ENCODE data around the gene MMP15. TPM values are rescaled to one million over a fixed set of nuclear protein-coding genes. Genes with fewer than 3 reads are reported as not detected.

The MMP15 gene
- total RNA-seq, 1 donor from 2014 or later: 23.2 TPM

DNA sequence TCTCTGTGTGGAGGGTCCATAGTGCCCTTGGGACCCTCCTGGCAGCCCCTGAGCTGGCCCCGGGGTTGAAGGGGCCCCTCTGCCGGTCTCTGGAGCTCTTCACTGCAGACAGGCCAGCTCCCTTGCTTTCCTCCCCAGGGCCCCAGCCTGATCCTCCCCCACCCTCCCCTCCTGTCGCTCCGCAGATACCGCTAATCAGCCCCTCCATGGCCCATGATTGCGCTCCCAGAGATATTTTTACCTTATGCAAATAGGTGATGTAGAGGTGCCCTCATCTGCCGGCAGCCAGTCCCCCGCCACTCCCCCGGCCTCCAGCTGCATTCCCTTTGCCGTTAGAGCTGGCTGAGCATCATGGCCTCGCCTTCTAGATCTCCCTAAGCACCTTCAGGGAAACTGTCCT lies 9.2 kb downstream of the MMP15 start:
- no peak for DNase-seq (ENCODE audit: low spot score)

DNA sequence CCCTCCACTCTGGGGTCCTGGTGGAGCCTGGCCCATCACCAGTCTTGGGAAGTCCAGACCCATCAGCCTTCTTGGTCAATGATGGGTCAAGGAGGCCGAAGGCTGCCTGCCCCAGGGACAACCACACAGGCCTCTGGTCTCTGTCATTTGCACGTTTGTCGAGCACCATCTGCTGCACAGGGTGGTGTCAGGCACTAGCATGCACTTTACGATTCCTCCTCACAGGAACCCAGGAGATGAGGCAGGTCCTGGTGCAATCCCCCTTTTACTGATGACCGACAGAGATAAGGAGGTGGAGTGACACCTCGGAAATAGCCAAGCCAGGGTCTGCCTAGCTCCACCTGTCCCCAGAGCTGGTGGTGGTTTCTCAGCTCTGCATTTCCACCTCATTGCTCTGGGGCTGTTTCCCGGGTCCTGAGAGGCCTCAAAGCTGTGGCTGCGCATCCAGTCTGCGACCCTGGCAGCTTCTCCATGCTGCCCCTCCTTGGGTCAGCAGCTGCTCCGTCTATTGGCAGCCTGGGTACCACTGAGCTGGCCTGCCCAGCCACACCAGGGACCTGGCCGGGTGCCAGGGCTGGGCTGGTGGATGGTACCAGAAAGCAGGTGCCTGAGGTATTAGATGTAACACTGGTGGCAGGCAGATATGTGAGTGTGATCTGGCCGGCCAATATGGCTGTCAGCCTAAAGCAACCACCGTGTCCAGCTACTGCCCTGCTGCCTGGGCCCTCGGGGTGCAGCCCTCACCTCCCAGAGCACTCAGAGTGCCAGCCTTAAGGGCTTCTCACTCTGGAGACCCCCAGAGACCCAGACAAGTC lies 10.0 kb downstream of the MMP15 start:
- no peak for DNase-seq (ENCODE audit: low spot score)

- no peak for DNase-seq (ENCODE audit: low spot score)
Observed at GRCh38 chr16:58036943-58037342, 11.4 kb downstream of the MMP15 start.

DNA sequence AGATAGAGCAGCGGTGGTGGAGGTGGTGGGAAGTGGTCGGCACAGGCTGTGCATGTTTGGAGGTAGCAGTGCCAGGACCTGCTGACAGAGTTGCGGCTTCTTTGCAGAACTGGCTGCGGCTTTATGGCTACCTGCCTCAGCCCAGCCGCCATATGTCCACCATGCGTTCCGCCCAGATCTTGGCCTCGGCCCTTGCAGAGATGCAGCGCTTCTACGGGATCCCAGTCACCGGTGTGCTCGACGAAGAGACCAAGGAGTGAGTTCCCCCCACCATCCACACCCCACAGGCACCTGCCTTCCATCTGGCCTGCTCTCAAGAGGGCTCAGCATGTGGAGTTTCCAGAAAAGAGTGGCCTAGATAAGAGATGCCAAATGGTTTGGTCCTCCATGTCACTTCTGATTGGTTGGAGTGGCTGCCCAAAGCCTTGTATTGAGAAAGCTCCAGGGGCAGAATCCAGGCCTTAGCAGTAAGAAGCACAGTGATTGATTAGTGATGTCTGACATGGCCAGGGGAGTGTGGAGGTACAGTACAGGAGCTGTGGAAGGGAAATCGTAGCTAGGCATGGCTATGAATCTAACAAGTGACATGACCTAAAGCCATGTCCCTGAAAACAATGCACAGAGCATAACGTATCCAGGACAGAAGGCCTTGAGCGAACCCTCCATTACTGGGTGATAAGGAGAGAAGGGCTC lies 12.0 kb downstream of the MMP15 start:
- no peak for DNase-seq (ENCODE audit: low spot score)

DNA sequence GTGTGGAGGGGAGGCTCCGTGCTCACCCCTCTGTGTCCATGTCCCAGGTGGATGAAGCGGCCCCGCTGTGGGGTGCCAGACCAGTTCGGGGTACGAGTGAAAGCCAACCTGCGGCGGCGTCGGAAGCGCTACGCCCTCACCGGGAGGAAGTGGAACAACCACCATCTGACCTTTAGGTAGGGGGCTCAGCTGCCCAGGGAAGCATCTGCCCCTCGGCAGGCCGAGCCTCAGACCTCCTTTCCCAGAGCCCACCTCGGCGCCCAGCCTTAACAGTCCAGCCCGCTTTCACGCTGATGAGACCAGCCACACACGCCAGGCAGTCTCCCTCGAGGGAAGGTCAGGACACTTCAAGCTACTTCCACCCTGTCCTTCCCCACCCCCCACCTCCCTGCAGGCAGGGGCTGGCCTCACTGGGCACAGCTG lies 12.7 kb downstream of the MMP15 start:
- no peak for DNase-seq (ENCODE audit: low spot score)

- no peak for DNase-seq (ENCODE audit: low spot score)
Observed at GRCh38 chr16:58039829-58040495, 14.4 kb downstream of the MMP15 start.

DNA sequence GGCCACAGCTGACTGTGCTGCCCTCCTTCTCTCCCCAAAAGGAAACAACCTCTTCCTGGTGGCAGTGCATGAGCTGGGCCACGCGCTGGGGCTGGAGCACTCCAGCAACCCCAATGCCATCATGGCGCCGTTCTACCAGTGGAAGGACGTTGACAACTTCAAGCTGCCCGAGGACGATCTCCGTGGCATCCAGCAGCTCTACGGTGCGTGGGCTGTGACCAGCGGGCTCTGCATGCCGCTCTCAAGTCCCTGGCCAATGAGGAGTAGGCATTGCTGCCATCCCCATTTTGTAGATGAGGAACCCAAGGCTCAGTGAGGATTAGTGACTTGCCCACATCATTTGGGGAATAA lies 14.9 kb downstream of the MMP15 start:
- DNase-seq (ENCODE audit: low spot score): no peak

GRCh38 chr16:58040945-58041627 lies 15.5 kb downstream of the MMP15 start:
- no peak for DNase-seq (ENCODE audit: low spot score)

- DNase-seq (ENCODE audit: low spot score): no peak
Observed at GRCh38 chr16:58041628-58041955, 16.0 kb downstream of the MMP15 start.

GRCh38 chr16:58042001-58042885 lies 16.7 kb downstream of the MMP15 start:
- DNase-seq (ENCODE audit: low spot score): no peak

DNA sequence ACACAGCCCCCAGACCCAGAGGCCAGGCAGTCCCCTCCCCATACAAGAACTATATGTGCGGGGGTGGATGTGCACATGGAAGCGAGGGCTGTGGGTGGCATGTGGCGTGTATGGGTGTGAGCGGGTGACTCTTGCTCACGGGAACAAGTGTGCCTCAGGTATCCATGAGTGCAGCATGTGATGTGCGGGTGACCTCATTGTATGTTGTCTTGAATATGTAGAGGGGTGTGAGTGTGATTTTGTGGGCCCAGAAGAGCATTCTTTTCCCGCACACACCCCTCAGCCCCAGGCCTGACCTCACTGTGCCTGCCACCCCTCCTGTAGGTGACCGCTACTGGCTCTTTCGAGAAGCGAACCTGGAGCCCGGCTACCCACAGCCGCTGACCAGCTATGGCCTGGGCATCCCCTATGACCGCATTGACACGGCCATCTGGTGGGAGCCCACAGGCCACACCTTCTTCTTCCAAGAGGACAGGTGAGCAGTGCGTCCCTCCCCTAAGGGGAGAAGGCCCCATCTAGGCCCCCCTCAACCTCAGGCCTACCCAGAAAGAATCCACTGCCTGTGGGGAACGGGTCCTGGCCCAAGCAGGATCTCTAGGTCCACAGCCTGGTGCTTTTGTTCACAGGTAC lies 17.4 kb downstream of the MMP15 start:
- DNase-seq (ENCODE audit: low spot score): no peak

GRCh38 chr16:58043571-58044155 lies 18.1 kb downstream of the MMP15 start:
- DNase-seq (ENCODE audit: low spot score): no peak

DNA sequence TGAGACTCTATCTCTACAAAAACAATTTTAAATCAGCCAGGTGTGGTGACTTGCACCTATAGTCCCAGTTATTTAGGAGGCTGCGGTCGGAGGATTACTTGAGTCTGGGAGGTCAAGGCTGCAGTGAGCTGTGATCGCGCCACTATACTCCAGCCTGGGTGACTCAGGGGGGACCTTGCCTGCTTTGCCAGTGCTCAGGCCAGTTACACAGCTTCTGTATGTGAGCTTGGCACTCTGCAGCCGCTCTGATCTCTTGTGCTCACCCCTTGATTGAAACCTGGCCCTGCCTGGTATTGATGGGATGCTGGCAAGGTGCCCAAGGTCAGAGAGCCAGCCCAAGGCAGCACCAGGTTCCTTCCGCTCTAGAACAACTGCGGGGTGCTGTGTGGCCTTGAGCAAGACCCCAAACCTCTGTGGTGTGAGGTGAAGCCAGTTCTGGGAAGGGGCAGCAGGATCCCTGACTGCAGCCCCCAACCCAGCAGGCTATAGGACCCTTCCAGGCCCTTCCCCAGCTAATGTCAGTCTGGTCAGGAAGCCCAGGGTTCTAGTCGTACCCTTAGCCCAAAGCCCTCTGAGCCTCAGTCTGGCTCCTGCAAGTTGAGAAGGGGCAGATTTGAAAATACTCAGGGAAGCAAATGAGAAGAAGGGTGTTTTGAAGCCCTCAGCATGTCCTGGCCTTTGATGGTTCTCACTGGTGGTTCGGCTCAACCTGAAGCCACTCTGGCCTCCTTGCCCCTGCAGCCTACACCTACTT lies 18.9 kb downstream of the MMP15 start:
- DNase-seq (ENCODE audit: low spot score): no peak

- no peak for DNase-seq (ENCODE audit: low spot score)
Observed at GRCh38 chr16:58045096-58045495, 19.5 kb downstream of the MMP15 start.

DNA sequence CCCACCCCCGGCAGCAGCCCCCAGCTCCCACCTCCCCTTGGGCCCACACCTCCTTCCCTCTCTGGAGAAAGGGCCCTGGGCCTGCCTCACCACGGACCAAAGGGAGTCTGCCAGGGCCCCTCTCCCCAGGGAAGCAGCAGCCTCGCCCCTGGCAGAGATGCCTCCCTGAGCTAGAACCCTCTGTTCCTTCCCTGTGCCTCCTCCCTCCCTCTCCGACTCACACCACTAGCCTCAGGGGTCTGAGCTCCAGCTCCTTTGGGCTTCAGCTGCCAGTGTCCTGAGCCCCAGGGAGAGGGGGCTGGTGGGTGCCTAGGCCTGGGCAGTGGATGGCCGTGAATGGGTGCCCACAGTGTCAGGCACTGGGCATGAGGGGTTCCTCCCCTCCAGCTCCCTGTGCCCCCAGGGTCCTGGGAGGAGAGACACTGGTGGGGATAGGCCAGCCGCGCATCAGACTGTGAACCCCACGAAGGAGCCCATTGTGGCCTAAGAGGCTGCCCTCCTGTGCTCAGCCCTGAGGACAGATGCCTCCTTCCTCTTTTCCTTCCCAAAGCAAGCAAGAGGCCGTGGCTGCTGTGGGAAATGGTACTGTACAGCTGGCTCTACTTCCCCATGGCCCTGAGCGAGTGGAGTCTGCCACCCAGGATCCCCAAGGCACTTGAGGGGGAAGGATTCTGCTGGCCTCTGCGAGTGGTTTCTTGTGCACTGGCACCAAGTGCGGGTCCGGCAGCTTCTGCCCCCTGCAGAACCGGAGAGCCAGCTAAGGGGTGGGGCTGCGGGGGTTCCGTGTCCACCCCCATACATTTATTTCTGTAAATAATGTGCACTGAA lies 20.7 kb downstream of the MMP15 start:
- DNase-seq (ENCODE audit: low spot score): no peak

DNA sequence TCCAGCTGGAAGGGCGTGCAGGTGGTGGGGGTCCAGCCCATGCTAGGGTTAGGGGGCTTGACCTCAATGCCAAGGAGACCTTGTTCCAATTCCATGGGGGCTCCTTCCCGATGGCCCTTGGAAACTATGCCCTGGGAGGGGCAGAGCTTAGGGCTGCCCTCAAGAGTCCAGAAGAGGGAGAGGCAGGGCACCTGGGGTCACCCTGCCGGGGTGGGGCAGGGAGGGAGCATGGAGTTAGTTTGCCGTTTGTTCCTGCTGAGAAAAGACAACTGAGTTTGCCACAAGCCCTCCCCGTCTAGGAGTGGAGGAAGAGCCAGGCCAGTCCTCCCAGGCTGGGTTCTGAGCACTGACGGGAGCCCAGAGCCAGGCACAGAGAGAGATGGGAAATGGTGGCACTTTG lies 21.4 kb downstream of the MMP15 start:
- DNase-seq (ENCODE audit: low spot score): no peak

DNA sequence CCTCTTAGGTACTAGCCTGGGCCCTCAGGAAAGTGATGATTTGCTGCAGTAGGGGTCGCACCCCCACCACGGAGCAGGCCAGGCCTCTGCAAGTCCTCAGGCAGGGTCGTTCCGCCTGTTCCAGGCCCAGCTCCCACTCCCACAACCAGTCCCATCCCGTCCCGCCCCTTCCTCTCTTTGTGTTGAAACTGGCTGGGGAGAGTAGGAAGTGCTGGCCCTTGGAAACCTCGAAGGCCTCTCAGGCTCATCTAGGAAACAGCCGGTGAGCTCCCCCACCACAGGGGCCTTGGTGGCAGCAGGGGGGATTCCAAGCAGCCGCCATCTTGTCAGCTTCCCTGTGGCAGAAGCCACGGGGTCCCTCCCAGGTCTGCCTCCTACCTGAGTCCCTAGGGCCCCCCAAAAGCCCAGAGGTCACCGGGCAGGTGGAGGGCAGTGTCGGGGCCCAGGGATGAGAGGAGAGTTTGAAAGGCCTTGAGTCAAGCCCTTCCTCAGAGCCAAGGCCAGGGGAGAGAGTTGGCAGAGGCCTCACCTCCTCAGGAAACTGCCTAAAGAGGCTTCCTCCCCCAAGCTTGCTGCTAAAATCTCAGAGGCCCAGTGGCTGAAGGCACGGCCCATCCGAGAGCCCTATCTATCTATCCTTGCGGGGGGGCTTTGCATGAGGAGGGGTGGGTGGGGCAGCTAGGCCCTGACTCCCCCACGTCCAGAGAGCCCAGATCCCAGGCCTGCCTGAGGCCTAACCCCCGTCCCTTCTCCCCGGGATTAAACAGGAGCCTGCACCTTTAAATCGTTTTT lies 22.2 kb downstream of the MMP15 start:
- DNase-seq (ENCODE audit: low spot score): no peak
